ENCODE data around the gene BNC2. TPM values are rescaled to one million over a fixed set of nuclear protein-coding genes. Genes with fewer than 3 reads are reported as not detected.

Gene BNC2
- total and polyA plus RNA-seq, 2 experiments from 2014 or later: 19.3 to 20.7 TPM

DNA sequence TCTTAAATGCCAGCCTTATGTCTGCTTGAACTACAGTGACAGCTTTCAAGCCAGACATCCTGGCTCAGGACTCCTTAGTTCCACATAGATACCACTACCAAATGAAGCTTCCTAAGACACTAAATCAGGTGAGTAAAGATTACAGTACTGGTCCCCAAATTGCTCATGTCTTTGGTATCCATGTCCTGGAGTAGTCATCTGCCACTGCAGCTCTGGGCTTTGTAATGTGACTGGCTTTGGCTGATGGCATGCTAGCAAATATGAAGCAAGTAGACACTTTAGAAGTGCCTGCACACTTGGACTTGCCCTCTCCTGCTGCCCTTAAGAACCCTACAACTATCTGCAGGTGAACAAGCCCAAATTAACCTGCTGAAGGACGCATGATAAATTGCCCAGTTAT lies 334.9 kb downstream of the BNC2 start:
- TF ChIP-seq, protein P1, sequence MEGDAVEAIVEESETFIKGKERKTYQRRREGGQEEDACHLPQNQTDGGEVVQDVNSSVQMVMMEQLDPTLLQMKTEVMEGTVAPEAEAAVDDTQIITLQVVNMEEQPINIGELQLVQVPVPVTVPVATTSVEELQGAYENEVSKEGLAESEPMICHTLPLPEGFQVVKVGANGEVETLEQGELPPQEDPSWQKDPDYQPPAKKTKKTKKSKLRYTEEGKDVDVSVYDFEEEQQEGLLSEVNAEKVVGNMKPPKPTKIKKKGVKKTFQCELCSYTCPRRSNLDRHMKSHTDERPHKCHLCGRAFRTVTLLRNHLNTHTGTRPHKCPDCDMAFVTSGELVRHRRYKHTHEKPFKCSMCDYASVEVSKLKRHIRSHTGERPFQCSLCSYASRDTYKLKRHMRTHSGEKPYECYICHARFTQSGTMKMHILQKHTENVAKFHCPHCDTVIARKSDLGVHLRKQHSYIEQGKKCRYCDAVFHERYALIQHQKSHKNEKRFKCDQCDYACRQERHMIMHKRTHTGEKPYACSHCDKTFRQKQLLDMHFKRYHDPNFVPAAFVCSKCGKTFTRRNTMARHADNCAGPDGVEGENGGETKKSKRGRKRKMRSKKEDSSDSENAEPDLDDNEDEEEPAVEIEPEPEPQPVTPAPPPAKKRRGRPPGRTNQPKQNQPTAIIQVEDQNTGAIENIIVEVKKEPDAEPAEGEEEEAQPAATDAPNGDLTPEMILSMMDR (IDR thresholded peaks at IDR 0.05; ENCODE audit: poor library complexity): no peak
- no peak for TF ChIP-seq EZH2 (IDR thresholded peaks at IDR 0.05; ENCODE audit: borderline replicate concordance)
- TF ChIP-seq EZH2phosphoT487 (IDR thresholded peaks at IDR 0.05; ENCODE audit: low read depth, severe bottlenecking, unreplicated experiment): no peak
- no peak overlapping the region for H3K4me3 ChIP-seq
- 95% methylated on average over 1 of the region's 1 CpG for WGBS (ENCODE audit: low lambda C conversion rate, missing lambda C conversion rate)

DNA sequence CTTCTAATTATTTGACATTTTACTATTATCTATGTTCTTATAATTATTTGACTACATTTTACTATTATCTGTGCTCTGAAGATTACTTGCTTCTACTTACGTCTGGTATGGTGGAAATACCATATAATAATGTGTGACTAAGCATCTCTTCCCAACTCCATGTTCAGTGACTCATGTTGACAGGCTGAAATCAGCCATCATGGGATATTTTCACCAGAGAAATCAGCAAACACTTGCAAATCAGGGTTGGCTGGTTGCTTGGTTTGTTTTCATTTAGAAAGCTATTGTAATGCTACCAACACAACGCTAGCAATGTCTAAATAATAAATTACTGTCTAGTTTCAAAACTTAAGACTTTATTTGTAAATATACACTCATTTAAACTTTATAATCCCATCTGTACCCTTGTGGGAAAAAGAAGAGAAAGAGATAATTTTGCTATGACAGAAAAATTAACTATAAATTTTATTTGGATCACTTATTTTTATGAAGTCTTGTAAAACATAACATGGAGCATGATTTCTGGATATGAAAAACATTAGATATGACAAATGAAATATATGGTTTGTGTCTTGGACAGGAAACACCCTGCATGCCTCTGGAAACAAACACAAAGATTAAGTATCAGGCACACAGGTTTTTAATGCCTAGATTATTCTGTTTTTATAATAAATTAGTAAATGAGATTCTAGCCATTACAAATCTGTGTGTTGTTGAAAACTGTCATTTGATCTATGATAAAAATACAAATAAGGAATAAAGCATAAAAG lies 337.6 kb downstream of the BNC2 start:
- no peak for DNase-seq (ENCODE audit: low spot score)
- Histone ChIP-seq H3K9me3 (ENCODE audit: low read depth) (no peaks in the 10 kb centered on the region), H3K27ac (no peak overlapping the region), H3K4me1 (ENCODE audit: insufficient read depth) (peaks cover 19% of the 10 kb centered on the region), H3K79me2 (no peaks in the 10 kb centered on the region), H3K36me3 (replicated peaks; ENCODE audit: insufficient read depth, low read depth) (no peaks in the 10 kb centered on the region), H3K4me2 (no peak overlapping the region), H4K20me1 (ENCODE audit: insufficient read depth, poor library complexity, severe bottlenecking) (no peaks in the 10 kb centered on the region), H3K9me2 (replicated peaks; ENCODE audit: insufficient read depth) (no peaks in the 10 kb centered on the region), H3K4me3 (no peak overlapping the region), H2AFZ (no peak overlapping the region), H3K27me3 (no peaks in the 10 kb centered on the region)
- TF ChIP-seq EZH2phosphoT487 (IDR thresholded peaks at IDR 0.05; ENCODE audit: low read depth, severe bottlenecking, unreplicated experiment) (no peak), EZH2 (IDR thresholded peaks at IDR 0.05; ENCODE audit: borderline replicate concordance) (no peak)
- TF ChIP-seq, protein P1 (IDR thresholded peaks at IDR 0.05; ENCODE audit: poor library complexity): no peak
- 53% methylated on average over 2 of the region's 2 CpGs for WGBS (ENCODE audit: low lambda C conversion rate, missing lambda C conversion rate)

More for the DNA sequence above, 334.9 kb downstream of the BNC2 start:
- peaks cover 17% of the 10 kb centered on the region for H3K4me1 ChIP-seq (ENCODE audit: insufficient read depth)
- no peaks in the 10 kb centered on the region for H3K9me2 ChIP-seq (replicated peaks; ENCODE audit: insufficient read depth)
- no peaks in the 10 kb centered on the region for H3K79me2 ChIP-seq
- no peak overlapping the region for H3K4me2 ChIP-seq
- H3K27ac ChIP-seq: no peak overlapping the region
- no peaks in the 10 kb centered on the region for H4K20me1 ChIP-seq (ENCODE audit: insufficient read depth, poor library complexity, severe bottlenecking)
- DNase-seq (ENCODE audit: low spot score): no peak
- no peaks in the 10 kb centered on the region for H3K36me3 ChIP-seq (replicated peaks; ENCODE audit: insufficient read depth, low read depth)
- no peak overlapping the region for H2AFZ ChIP-seq
- no peaks in the 10 kb centered on the region for H3K9me3 ChIP-seq (ENCODE audit: low read depth)
- no peaks in the 10 kb centered on the region for H3K27me3 ChIP-seq

DNA sequence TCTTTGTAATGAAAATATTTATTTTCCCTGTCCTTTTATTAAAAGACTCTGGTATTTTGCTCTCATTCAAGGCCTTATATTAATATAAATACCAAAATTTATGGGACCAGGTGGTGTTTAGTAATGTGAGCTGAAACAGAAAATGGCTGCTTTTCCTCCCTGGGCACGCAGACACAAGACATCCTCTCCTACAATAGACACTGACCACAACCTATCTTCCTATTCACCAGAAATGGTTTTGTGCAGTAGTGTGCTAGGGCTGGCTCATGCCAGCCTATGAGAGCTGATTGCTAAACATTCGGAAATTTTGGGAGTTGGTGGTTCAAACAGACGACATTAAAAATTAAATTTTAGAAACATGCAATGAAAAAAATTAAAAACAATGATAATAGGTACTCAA lies 338.2 kb downstream of the BNC2 start:
- TF ChIP-seq EZH2phosphoT487 (IDR thresholded peaks at IDR 0.05; ENCODE audit: low read depth, severe bottlenecking, unreplicated experiment) (no peak), EZH2 (IDR thresholded peaks at IDR 0.05; ENCODE audit: borderline replicate concordance) (no peak)
- TF ChIP-seq, protein P1 (IDR thresholded peaks at IDR 0.05; ENCODE audit: poor library complexity): no peak
- 87% methylated on average over 3 of the region's 3 CpGs for WGBS (ENCODE audit: low lambda C conversion rate, missing lambda C conversion rate)
- Histone ChIP-seq H3K9me3 (ENCODE audit: low read depth) (no peaks in the 10 kb centered on the region), H3K27ac (no peak overlapping the region), H3K27me3 (no peaks in the 10 kb centered on the region), H3K9me2 (replicated peaks; ENCODE audit: insufficient read depth) (no peaks in the 10 kb centered on the region), H4K20me1 (ENCODE audit: insufficient read depth, poor library complexity, severe bottlenecking) (no peaks in the 10 kb centered on the region), H3K79me2 (no peaks in the 10 kb centered on the region), H3K4me1 (ENCODE audit: insufficient read depth) (peaks cover 19% of the 10 kb centered on the region), H2AFZ (no peak overlapping the region), H3K4me2 (no peak overlapping the region), H3K36me3 (replicated peaks; ENCODE audit: insufficient read depth, low read depth) (no peaks in the 10 kb centered on the region), H3K4me3 (no peak overlapping the region)
- no peak for DNase-seq (ENCODE audit: low spot score)
